Calu3 (cell line): Measurements from ENCODE around the gene PAOX. TPM values are rescaled to one million over a fixed set of nuclear protein-coding genes. Genes with fewer than 3 reads are reported as not detected.

Experiments
- BruUV-seq: library from RNA; stranded (reverse); fragments of 400-500 nt; replicated peaks from 2 replicates; lab custom pipeline; 2021; lab: Mats Ljungman, UMichigan
- CTCF ChIA-PET: fragments of 300-600 bp; sonication (Branson Sonifier 250); formaldehyde crosslinking; loops from one replicate; lab custom pipeline; 2022; ENCODE audit warnings: antibody characterized with exemption; lab: Charles Lee
- DNase-seq: peaks from one replicate; pipeline ENCODE4 v3.0.0; 2022
- H3K27ac Mint-ChIP-seq: one replicate; pipeline ENCODE4 v1.8.0; 2022; ENCODE audit warnings: mixed read lengths; ENCODE audit not compliant: unreplicated experiment
- H3K27me3 Mint-ChIP-seq: one replicate; pipeline ENCODE4 v1.8.0; 2022; ENCODE audit warnings: mixed read lengths; ENCODE audit not compliant: unreplicated experiment
- H3K36me3 Mint-ChIP-seq: one replicate; pipeline ENCODE4 v1.8.0; 2022; ENCODE audit warnings: mild to moderate bottlenecking, moderate library complexity, mixed read lengths; ENCODE audit not compliant: insufficient read depth, unreplicated experiment
- H3K4me1 Mint-ChIP-seq: one replicate; pipeline ENCODE4 v1.8.0; 2022; ENCODE audit warnings: mild to moderate bottlenecking, low read depth, mixed read lengths; ENCODE audit not compliant: unreplicated experiment
- H3K4me3 Mint-ChIP-seq: one replicate; pipeline ENCODE4 v1.8.0; 2022; ENCODE audit warnings: mild to moderate bottlenecking, low read depth, moderate library complexity, mixed read lengths; ENCODE audit not compliant: unreplicated experiment
- H3K9me3 Mint-ChIP-seq: one replicate; pipeline ENCODE4 v1.8.0; 2022; ENCODE audit warnings: low read depth, mixed read lengths; ENCODE audit not compliant: unreplicated experiment
- CTCF ChIP-seq: fragments of 200-600 bp; IDR thresholded peaks from one replicate; pipeline ENCODE4 v1.8.0; 2022; ENCODE audit warnings: antibody characterized with exemption; ENCODE audit not compliant: unreplicated experiment
- intact Hi-C: fragments of 100-400 bp; cut with micrococcal nuclease; formaldehyde crosslinking; loops from one replicate; pipeline ENCODE4 v1.10.0; 2022; ENCODE audit not compliant: unreplicated experiment
- total RNA-seq: library from RNA; stranded (reverse); gene quantifications from 2 replicates; pipeline ENCODE4 v1.2.3, GENCODE V29; 2022

PAOX gene
- total RNA-seq, 1 experiment from 2014 or later, result 2.9 TPM

GRCh38 chr10:133388973-133389818 lies 10.1 kb downstream of the PAOX start:
- Mint-ChIP-seq H3K27me3 (no peaks in the 10 kb centered on the region), H3K4me3 (no peak overlapping the region), H3K27ac (no peak overlapping the region), H3K9me3 (no peaks in the 10 kb centered on the region), H3K36me3 (peaks cover 8% of the 10 kb centered on the region), H3K4me1 (peaks cover 12% of the 10 kb centered on the region)
- BruUV-seq, result no TSS peak
- no peak for TF ChIP-seq CTCF
- intact Hi-C loops, result no loop called here
- CTCF ChIA-PET, result no interaction called here
- DNase-seq, result no peak

- CTCF ChIA-PET, result no interaction called here
- no peak for DNase-seq
- no peak overlapping the region for H3K4me3 Mint-ChIP-seq
These were observed 11.7 kb downstream of the PAOX start for GRCh38 chr10:133390597-133391248.

GRCh38 chr10:133391249-133391635 lies 12.2 kb downstream of the PAOX start:
- H3K4me1 Mint-ChIP-seq, result peaks cover 12% of the 10 kb centered on the region
- TF ChIP-seq CTCF, result no peak
- CTCF ChIA-PET, result no interaction called here
- no TSS peak for BruUV-seq
- no peak overlapping the region for H3K27ac Mint-ChIP-seq
- intact Hi-C loops, result no loop called here
- H3K4me3 Mint-ChIP-seq, result no peak overlapping the region
- no peaks in the 10 kb centered on the region for H3K27me3 Mint-ChIP-seq
- peaks cover 23% of the 10 kb centered on the region for H3K36me3 Mint-ChIP-seq
- H3K9me3 Mint-ChIP-seq, result no peaks in the 10 kb centered on the region
- no peak for DNase-seq

More at GRCh38 chr10:133390597-133391248, 11.7 kb downstream of the PAOX start:
- no peak for TF ChIP-seq CTCF
- no TSS peak for BruUV-seq
- no peaks in the 10 kb centered on the region for H3K27me3 Mint-ChIP-seq
- H3K4me1 Mint-ChIP-seq, result peaks cover 12% of the 10 kb centered on the region
- intact Hi-C loops, result no loop called here
- H3K36me3 Mint-ChIP-seq, result peaks cover 22% of the 10 kb centered on the region
- H3K9me3 Mint-ChIP-seq, result no peaks in the 10 kb centered on the region
- no peak overlapping the region for H3K27ac Mint-ChIP-seq

DNA sequence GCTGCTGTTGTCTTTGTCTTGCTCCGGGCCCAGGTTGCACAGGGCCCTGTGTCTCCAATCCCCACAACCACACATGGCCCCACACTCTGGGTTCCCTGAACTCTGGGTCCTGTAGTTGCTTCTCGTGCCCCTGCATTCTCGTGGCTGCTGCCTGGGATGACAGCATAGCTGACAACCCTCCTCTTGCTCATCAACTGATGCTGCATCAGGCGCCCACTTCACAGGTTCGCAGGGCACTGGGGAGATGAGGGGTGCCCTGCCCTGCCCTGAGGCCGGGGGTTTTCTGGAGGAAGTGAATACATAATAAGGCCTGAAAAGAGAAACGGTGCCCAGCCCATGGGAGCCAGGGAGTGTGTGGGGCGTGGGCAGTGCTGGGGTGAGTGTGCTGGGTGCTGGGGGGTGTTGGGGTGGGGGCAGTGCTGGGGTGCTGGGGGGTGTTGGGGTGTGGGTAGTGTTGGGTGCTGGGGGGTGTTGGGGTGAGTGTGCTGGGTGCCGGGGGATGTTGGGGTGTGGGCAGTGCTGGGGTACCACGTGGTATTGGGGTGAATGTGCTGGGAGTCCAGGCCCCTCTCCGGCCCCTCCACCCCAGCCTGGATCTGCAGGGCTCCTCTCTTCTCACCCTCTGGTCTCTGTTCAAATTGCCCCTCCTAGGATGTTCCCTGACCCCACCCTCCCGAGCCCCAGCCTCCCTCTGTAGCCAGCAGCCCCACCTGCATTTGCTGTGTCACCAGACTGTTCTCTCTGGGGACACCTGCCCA lies 12.9 kb downstream of the PAOX start:
- peaks cover 23% of the 10 kb centered on the region for H3K36me3 Mint-ChIP-seq
- H3K4me3 Mint-ChIP-seq, result no peak overlapping the region
- no peak overlapping the region for H3K27ac Mint-ChIP-seq
- H3K27me3 Mint-ChIP-seq, result no peaks in the 10 kb centered on the region
- no peak for TF ChIP-seq CTCF
- intact Hi-C loops, result no loop called here
- CTCF ChIA-PET, result no interaction called here
- no peaks in the 10 kb centered on the region for H3K9me3 Mint-ChIP-seq
- BruUV-seq, result no TSS peak
- H3K4me1 Mint-ChIP-seq, result peaks cover 12% of the 10 kb centered on the region
- DNase-seq, result no peak
